ENCODE data around the gene C6orf47.

Gene C6orf47

GRCh38 chr6:31690231-31691077 is 29.9 kb upstream of the C6orf47 start:
- CTCF ChIA-PET, result interaction anchor here (0.8 to 4.4 kb wide), 10 partner anchors 8 to 182 kb away, joined by 3 to 29 read pairs (median 5); partner anchors contain the start of genes ABHD16A, C6orf47, HSPA1B and LY6G5C

GRCh38 chr6:31689249-31690110 is 28.9 kb upstream of the C6orf47 start:
- TF ChIP-seq, protein P1, sequence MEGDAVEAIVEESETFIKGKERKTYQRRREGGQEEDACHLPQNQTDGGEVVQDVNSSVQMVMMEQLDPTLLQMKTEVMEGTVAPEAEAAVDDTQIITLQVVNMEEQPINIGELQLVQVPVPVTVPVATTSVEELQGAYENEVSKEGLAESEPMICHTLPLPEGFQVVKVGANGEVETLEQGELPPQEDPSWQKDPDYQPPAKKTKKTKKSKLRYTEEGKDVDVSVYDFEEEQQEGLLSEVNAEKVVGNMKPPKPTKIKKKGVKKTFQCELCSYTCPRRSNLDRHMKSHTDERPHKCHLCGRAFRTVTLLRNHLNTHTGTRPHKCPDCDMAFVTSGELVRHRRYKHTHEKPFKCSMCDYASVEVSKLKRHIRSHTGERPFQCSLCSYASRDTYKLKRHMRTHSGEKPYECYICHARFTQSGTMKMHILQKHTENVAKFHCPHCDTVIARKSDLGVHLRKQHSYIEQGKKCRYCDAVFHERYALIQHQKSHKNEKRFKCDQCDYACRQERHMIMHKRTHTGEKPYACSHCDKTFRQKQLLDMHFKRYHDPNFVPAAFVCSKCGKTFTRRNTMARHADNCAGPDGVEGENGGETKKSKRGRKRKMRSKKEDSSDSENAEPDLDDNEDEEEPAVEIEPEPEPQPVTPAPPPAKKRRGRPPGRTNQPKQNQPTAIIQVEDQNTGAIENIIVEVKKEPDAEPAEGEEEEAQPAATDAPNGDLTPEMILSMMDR (IDR thresholded peaks at IDR 0.05; ENCODE audit: insufficient read depth, low read length, missing control alignments), result peak; percentile 48
- no peak overlapping the region for H3K4me3 ChIP-seq (ENCODE audit: low read depth, low read length)
- ChIA-PET POLR2A (no interaction called here), CTCF (interaction anchor here (0.9 to 4.4 kb wide), 8 partner anchors 9 to 183 kb away, joined by 3 to 29 read pairs (median 5); partner anchors contain the start of genes ABHD16A, C6orf47, HSPA1B and LY6G5C)
- no peak for DNase-seq (ENCODE audit: low read depth, low spot score)

More at GRCh38 chr6:31690231-31691077, 29.9 kb upstream of the C6orf47 start:
- TF ChIP-seq, protein P1 (IDR thresholded peaks at IDR 0.05; ENCODE audit: insufficient read depth, low read length, missing control alignments), result no peak
- no peak overlapping the region for H3K4me3 ChIP-seq (ENCODE audit: low read depth, low read length)
- POLR2A ChIA-PET, result interaction anchor here (1.1 kb wide), 1 partner anchor 12 kb away, joined by 3 read pairs; the partner anchor contains the start of gene ABHD16A
- no peak for DNase-seq (ENCODE audit: low read depth, low spot score)

DNA sequence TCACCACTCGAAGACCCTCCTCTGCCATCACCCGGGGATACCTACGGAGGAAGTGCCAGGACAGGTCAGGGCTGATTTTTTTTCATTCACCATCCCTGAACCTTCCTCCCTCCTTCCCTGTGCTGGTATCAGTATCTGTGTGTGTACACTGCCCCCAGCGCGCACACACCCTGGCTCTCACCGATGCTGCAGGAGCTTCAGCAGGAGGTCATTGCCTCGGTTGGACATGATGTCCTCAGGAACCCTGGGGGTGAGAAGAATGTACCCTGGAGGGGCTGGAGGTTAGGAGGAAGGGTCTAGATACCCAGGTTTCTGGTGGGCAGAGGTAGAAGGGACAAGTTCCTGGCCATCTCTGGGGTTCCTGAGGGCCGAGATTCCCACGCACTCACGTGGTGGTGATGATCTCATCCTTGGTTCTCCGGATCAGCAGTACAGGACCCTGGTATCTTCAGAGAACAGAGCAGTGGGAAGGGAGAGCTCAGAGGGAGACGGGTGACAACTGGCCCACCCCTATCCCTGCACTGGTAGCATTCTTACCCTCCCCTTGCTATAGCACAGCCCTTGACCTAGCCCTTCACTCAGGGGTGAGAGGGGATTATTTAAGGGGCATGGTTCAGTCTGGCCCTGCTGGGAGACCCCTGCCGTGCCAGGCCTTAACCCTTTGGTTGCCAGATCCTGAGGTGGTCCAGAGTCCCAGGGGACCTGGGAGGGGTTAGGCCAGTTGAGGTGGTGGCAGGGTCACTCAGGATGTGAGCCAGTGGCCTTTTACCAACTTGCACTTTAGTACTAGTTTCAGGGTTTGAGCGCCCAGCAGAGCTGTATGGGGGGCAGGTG is 27.5 kb upstream of the C6orf47 start:
- ChIA-PET CTCF (interaction anchor here (1.0 to 1.6 kb wide), 3 partner anchors 8 to 18 kb away, joined by 3 to 4 read pairs (median 4); partner anchors contain the start of gene LY6G5B), POLR2A (interaction anchor here (1.2 kb wide), 1 partner anchor 139 kb away, joined by 5 read pairs; the partner anchor contains the start of gene HSPA1B)
- no peak for DNase-seq (ENCODE audit: low read depth, low spot score)
- no peak overlapping the region for H3K4me3 ChIP-seq (ENCODE audit: low read depth, low read length)
- TF ChIP-seq, protein P1 (IDR thresholded peaks at IDR 0.05; ENCODE audit: insufficient read depth, low read length, missing control alignments), result no peak

GRCh38 chr6:31687321-31687720 is 26.7 kb upstream of the C6orf47 start:
- POLR2A ChIA-PET, result interaction anchor here (1.2 kb wide), 1 partner anchor 140 kb away, joined by 5 read pairs; the partner anchor contains the start of gene HSPA1B
- CTCF ChIA-PET, result interaction anchor here (0.8 to 1.6 kb wide), 4 partner anchors 9 to 142 kb away, joined by 3 to 4 read pairs (median 4); partner anchors contain the start of gene LY6G5B

GRCh38 chr6:31686483-31686882 is 25.9 kb upstream of the C6orf47 start:
- CTCF ChIA-PET, result interaction anchor here (0.8 to 1.6 kb wide), 3 partner anchors 83 to 266 kb away, joined by 3 read pairs; no protein-coding TSS in a partner anchor

More at GRCh38 chr6:31687321-31687720, 26.7 kb upstream of the C6orf47 start:
- no peak overlapping the region for H3K4me3 ChIP-seq (ENCODE audit: low read depth, low read length)
- DNase-seq (ENCODE audit: low read depth, low spot score), result no peak
- TF ChIP-seq, protein P1 (IDR thresholded peaks at IDR 0.05; ENCODE audit: insufficient read depth, low read length, missing control alignments), result no peak

More at GRCh38 chr6:31686483-31686882, 25.9 kb upstream of the C6orf47 start:
- TF ChIP-seq, protein P1 (IDR thresholded peaks at IDR 0.05; ENCODE audit: insufficient read depth, low read length, missing control alignments), result no peak
- DNase-seq (ENCODE audit: low read depth, low spot score), result no peak
- POLR2A ChIA-PET, result no interaction called here
- no peak overlapping the region for H3K4me3 ChIP-seq (ENCODE audit: low read depth, low read length)

Measured in AG04449 (cell line).